ENCODE measurements around the gene RGR.
A peak's percentile ranks its signal among the peaks of the same experiment; 100 is the strongest.

RGR gene

DNA sequence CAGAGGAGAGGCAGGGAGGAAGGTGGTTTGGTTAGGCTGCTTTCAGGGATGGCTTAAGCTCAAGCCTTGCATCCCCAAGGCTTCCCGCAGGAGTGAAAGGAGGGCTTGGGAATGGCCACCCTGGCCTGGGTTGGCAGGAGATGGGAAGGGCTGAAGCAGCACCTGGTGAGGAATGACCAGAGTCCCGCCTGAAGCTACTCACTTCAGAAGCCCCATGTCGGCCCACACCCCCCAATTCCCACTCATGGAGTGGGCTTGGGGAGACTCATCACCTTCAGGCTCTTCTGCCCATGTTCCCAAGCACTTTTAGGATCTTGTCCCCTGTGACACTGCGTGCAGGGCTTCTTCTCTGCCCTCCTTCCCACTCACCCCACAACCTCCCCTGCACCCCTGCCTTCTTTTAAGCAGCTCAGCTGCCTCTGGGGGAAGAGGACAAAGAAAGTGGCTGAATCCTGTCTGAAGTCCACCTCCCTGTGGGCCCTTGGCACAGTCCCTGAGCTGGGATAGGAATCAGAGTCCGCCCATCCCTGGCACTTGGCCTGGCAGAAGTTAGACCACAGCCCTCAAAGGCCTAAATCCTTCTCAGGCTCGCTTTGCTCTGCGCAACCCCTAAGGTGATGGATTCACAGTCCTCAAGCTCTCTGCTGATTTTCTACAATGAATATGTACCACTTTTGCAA, 16.5 kb downstream of the RGR start:
- TF ChIP-seq, protein P1, sequence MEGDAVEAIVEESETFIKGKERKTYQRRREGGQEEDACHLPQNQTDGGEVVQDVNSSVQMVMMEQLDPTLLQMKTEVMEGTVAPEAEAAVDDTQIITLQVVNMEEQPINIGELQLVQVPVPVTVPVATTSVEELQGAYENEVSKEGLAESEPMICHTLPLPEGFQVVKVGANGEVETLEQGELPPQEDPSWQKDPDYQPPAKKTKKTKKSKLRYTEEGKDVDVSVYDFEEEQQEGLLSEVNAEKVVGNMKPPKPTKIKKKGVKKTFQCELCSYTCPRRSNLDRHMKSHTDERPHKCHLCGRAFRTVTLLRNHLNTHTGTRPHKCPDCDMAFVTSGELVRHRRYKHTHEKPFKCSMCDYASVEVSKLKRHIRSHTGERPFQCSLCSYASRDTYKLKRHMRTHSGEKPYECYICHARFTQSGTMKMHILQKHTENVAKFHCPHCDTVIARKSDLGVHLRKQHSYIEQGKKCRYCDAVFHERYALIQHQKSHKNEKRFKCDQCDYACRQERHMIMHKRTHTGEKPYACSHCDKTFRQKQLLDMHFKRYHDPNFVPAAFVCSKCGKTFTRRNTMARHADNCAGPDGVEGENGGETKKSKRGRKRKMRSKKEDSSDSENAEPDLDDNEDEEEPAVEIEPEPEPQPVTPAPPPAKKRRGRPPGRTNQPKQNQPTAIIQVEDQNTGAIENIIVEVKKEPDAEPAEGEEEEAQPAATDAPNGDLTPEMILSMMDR (conservative IDR thresholded peaks at IDR 0.05; ENCODE audit: control insufficient read depth, insufficient read depth, low read depth, low read length): no peak
- H3K4me3 ChIP-seq (ENCODE audit: control insufficient read depth, low read depth, low read length): no peak overlapping the region
- no peak for DNase-seq (ENCODE audit: low read depth)

DNA sequence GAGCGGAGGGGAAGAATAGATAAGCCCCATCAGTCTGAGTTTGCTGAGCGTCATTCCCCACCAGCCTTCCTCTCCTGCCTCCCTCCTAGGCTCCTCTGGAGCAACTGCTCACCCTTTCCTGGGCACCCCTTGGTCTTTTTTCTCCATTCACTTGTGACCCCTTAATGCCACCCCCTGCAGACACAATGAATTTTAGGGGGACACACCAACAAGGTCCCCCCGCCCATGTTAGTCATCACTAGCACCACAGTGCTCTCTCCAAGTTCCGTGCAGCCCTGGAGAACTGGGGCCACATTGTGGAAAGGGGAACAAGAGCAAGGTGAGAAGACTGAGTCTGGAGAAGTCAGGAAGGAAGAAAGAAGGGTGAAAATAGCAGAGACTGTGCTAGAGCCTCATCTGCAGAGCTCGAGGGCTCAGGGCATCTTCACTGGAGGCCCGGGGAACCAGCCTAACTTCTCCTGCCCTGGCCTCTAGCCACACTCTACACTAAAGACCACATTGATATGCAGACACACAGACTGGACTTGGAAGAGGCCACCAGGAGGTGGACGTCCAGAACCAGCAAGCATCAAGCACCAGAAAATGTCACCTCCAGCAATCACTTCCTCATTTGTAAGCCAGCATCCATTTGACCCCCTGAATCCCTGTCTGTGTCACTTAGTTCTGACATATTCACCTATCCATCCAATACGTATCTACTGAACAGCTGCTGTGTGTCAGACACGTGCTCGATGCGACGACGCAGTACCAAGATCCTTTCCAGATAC, 17.5 kb downstream of the RGR start:
- TF ChIP-seq, protein P1 (conservative IDR thresholded peaks at IDR 0.05; ENCODE audit: control insufficient read depth, insufficient read depth, low read depth, low read length): no peak
- no peak for DNase-seq (ENCODE audit: low read depth)
- no peak overlapping the region for H3K4me3 ChIP-seq (ENCODE audit: control insufficient read depth, low read depth, low read length)

DNA sequence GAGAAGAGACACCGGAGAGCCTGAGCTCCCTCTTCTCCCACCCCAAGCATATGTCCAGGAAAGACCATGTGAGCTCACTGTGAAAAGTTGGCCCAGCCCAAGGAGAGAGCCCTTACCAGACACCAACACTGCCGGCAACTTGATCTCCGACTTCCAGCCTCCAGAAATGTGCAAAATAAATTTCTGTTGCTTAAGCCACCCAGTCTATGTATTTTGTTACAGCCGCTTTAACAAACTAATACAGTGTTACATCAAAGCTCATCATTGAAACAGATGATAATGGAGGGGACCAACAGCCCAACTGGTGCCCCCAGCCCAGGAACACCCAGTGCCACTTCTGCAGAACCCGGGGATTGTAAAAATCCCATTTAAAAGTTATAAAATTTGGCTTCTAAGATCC, 18.9 kb downstream of the RGR start:
- TF ChIP-seq, protein P1 (conservative IDR thresholded peaks at IDR 0.05; ENCODE audit: control insufficient read depth, insufficient read depth, low read depth, low read length): no peak
- H3K4me3 ChIP-seq (ENCODE audit: control insufficient read depth, low read depth, low read length): no peak overlapping the region
- DNase-seq (ENCODE audit: low read depth): no peak

DNA sequence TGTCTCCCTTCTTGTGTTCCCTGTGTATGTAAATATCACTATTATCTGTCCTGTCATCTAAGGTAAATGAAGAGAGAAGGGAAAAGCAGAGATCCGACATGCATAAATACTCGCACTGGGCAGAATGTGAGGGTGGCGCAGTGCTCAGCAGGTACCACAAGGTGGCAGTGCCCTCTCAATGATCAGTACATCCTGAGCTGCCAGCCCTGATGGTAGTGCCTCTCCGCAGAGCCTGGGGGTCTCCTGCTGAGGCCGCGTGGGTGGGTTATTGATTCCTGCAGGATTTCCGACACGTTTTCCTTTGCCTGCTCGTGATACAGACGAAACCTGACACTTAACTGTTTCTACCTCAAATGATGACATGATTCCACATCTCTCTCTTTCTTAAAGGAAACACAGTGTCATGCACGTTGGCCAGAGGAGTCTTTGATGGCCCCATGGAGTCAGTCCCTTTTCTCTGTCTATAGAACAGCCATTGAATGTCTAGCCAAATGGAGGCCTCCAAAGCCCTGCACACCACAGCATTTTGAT, 19.8 kb downstream of the RGR start:
- DNase-seq (ENCODE audit: low read depth): peak; percentile 58
- no peak overlapping the region for H3K4me3 ChIP-seq (ENCODE audit: control insufficient read depth, low read depth, low read length)
- TF ChIP-seq, protein P1 (conservative IDR thresholded peaks at IDR 0.05; ENCODE audit: control insufficient read depth, insufficient read depth, low read depth, low read length): peak; percentile 94

DNA sequence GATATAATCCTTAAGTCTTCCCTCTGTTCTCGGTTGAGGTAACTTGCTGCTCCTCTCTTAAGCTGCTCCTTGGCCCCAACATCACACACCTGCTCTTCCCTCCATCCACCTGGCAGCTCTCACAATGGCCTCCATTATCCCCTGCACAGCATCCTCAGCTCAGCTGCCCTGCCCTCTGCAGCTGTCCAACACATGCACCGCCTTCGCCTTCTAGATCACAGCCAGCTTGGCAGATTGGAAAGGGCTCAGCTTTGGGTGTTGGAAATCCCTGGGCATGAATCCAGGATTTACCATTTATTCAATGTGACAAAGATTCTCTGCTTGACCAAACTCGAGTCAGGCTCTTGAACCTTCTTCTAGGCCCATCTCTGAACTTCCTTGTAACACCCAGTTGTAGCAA, 20.6 kb downstream of the RGR start:
- no peak for DNase-seq (ENCODE audit: low read depth)
- TF ChIP-seq, protein P1 (conservative IDR thresholded peaks at IDR 0.05; ENCODE audit: control insufficient read depth, insufficient read depth, low read depth, low read length): no peak
- H3K4me3 ChIP-seq (ENCODE audit: control insufficient read depth, low read depth, low read length): no peak overlapping the region

DNA sequence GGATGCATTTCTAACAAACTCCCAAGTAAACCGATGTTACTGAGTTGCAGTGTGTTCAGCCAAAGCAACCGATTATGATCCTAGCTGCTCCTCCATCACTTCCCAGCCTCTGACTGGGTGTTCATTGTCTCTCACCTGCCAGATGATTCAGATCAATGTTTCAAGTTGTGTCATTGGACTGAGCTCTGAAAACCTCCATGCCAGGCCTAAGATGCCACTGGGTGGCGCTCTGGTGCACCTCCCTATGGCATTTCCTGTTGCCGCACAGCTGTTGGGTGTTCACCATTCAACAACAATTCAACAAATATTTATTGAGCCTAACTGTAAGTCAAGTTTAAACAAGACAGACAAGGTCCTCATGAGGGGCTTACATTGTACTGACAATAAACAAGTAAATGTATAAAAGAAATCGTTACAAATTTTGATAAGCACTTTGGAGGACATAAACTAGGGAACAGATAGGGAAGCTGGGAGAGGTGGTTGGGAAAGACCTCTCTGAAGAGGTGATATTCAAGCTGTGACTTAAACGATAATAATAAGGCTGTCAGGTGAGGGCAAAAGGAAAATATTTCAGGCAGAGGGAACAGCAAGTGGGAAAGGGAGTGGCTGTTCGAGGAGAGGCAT, 22.8 kb downstream of the RGR start:
- H3K4me3 ChIP-seq (ENCODE audit: control insufficient read depth, low read depth, low read length): no peak overlapping the region
- DNase-seq (ENCODE audit: low read depth): peak; percentile 60
- TF ChIP-seq, protein P1 (conservative IDR thresholded peaks at IDR 0.05; ENCODE audit: control insufficient read depth, insufficient read depth, low read depth, low read length): peak; percentile 75

Data from fibroblast of mammary gland (primary cell).